HCEC 1CT (cell line): Measurements from ENCODE around the gene ARHGAP20.
"Not testable (repeated sequence)": the region's sequence is repeated elsewhere in the genome, so short reads cannot be mapped to it uniquely, and the experiment has no call there.

ENCODE experiments used
- DNase-seq: peaks from one replicate; pipeline ENCODE4 v3.0.0-alpha.2; 2017

ARHGAP20 gene

DNA sequence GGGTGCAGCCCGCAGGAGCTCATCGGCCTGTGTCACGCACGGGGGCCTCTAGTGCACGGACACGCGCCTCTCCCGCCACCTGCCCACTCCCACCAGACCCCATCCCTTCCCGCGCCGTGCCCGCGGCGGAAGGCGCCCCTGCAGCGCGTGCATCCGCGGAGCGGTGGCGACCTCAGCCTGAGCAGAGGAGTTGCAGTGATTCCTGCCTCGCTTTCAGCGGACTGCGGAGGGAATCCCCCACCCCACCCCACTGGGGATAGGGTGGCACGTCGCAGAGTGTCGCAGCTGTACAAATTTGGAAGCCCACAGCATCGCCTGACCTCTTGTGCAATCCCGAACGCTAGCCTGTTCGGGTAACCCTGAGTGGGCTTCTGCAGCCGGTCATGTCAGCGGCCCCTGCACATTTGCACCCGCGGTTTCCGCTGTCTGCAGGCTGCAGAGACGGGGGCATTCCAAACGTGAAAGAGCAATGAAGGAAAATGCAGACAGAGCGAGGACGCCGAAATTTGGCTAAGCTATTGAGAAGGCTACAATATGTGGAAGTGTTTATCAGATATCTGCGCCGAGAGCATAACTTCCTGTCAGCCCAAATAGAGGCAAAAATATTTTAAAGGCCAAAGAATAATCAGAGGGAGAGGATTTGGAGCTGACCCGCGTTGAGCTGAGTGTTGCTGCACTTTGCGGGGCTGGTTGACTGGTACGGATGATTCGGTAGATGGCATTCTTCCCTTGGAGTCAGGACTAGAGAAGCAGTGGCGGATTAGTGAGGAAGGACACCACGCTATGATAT is 617 bp upstream of the ARHGAP20 start:
- peak; percentile 59 for DNase-seq

DNA sequence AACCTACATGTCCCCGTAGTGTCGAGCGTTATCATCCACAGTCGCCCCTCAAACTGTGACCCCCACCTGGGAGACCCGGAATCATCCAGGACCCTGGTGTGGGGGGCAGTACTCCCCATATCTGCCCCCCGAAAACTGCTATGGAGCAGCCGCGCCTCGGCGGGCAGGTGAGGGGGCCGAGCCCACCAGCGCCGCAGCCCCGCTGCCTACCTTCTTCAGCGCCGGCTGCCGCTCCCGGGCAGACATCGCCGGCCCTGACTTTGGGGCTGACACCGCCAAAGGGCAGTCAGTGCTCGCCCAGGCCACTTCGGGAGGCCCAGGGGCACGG is 825 bp downstream of the ARHGAP20 start:
- no peak for DNase-seq

DNA sequence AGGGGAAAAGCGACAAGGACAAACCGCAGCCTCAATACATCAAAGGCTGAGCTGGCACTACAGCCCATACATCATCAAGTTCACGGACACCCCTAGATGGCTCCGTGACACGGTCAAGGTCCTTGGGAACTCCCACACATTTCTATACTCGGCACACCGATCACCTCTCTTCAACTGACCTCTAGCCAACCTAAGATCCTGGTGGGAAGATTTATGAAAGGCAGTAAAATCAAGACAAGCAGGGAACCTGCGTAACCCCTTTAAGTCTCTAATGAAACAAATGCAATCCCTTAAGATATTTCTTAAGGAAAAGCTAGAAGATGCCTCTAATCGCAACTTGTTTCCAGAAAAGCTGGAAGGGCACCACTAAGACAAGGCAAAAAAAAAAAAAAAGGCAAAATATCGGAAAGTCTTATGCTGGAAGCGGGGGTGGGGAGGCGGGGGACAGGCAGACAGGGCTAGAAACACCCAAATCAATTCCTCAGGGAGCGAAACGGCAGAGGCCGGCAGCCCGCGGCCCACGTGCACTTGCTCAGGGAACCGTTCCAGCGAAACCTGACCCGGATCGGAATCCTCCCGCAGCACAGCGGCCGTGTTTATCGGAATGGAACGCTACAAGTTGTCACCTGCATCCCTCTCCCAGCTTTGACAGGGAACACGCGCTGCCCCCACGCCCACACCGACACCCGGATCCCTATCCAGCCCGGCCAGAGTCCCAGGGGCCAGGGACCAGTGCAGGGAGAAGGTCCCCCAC is 1.4 kb downstream of the ARHGAP20 start:
- peak; percentile 47 for DNase-seq

DNA sequence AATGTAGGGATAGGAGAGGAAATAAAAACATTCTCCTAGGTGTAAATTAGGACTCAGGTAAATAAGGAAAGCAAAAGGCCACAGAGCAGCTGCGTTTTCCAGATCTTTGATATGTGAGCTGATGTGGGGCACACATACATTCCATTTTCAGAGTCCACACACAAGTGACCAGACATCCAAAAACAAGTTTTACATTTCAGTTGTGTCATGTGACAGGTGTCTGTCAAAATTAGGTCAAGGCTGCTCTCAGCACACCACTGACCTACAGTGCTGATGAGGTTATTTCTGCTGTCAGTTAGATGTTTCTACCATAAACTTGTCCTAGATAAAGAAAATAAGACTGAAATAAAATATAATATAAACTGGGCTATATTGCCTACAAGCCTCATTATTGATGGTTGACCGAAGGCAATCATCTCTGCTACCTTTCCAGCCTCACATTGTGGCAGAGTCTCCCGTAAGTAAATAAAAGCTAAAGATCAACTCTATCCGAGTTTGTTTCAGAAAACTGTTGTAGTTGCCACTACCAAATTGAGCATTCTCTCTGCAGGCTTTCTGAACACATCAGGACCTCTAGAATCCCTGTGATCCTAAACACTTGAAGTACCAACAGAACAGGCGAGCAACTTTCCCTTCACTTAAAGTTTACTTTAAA is 7.9 kb downstream of the ARHGAP20 start:
- no peak for DNase-seq

DNA sequence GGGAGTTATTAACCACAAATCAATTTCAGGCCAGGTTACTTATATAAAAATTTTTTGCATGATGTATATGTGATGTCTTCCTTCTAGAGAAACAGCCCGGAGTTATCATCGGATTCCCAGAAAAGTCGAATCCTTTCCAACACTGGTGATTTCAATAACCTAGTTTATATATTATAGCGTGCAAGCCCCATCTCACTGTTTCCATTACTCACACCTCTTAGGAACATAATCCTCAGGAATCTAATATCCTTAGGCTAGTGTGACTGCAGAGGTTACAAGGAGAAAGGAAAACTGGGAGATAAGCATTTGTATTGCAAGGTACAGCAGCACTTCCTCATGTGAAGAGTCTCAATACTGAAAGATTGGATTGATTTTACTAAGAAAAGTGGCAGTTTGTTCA is 20.3 kb downstream of the ARHGAP20 start:
- no peak for DNase-seq

DNA sequence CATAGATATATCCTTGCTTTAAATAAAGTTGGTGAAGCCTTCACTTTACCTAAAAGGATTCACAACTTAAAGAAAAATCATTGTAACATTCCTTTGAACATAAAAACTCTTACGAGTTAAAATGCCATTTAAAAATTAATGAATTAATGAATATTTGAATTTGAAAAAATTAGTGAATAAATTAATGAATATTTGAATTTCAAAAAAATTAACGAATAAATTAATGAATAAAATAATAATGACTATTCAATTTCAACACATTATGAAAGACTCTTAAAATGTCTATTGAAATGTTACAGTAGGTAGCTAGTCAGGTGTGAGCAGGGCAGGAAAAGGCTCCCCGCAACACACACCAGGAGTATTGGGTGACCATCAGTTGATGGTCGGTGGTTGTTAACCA is 22.9 kb downstream of the ARHGAP20 start:
- DNase-seq = no peak

DNA sequence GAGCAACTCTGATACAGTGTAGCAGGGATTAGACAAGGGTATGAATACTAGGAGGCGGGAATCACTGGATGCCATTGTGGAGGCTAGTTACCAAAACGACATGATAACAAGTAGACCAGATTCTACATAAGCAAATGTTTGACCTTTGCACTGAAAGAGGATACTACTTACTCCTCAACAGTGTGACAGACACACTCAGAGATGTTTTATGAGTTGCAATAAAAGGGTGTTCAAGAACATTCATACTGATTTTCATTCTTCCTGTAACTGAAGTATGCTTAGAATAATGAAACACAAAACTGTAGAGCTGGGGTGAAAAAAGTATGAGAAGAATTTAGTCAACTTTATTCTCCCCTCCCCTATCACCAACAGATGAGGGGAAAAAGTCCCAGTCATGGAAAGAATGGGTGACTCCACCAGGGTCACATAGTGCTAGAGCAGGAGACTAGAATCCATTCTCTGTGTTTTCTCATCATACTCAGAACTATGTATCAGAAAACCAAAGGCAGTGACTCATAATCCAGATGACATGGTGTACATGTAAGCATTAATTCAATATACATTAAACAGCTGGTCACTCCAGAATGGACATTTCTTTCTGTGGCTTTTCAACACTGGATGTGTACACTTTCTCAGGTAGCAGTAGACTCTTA is 32.8 kb downstream of the ARHGAP20 start:
- peak; percentile 88 for DNase-seq

DNA sequence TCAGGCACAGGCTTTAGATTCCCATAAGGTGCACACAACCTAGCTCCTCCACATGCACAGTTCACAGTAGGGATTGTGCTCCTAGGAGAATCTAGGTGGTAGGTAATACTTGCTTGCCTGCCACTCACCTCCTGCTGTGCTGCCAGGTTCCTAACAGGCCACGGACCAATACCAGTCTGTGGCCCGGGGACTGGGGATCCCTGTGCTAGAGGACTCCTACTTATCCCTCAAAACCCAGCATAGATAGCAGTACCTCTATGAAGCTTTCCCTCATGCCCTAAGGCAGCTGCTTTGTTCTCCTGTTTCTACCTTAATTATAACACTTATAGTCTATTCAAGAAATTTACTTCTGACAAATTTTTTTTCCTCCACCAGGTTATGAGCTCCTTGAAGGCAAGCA is 36.7 kb downstream of the ARHGAP20 start:
- no peak for DNase-seq

DNA sequence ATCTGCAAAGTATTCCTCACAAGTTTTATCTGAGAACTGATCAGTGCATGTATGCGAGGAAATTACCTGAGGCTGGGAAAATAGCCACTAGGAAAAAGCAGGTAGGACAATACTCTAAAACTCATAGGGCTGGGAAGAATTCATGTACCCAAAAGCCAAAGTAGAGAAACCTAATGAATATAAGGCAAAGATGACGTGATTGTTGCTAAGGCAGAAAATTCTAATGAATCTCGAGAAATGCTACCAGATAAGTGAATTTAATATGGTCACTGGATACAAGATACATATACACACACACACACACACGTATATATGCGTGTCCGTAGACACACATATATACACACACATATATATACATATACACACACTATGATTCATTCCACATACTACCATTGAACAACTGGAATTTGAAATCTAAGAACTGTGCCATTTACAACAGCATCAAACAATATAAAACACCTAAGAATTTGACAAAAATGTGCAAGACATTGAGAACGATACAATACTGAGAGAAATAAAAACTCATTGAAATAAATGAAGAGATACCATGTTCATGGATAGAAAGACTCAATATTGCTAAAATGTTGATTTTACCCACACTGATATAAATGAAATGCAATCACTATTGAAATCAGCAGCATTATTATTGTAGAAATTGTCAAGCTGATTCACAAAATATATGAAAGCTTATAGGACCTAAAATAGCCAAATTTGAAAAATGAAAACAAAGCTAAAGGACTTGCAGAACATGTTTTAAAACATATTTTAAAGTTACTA is 46.4 kb downstream of the ARHGAP20 start:
- no peak for DNase-seq

DNA sequence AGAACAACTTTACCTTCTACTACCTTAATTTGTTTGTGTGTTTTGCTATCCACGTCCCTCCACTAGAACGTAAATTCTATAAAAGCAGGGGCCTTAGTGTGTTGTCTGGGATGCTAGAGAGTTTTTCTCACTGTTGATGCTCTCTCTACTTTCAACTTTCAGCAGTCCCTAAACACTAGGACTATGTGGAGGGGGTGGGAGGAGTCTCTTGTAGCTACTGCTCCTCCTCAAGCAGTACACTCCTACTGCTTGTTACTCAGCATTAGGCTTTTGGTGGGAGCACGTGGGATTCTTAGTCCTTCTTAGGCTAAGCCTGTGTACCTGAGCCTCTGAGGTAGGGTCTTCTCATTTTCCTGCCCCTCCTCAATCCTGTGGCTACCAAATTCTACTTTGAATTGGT is 56.3 kb downstream of the ARHGAP20 start:
- no peak for DNase-seq

DNA sequence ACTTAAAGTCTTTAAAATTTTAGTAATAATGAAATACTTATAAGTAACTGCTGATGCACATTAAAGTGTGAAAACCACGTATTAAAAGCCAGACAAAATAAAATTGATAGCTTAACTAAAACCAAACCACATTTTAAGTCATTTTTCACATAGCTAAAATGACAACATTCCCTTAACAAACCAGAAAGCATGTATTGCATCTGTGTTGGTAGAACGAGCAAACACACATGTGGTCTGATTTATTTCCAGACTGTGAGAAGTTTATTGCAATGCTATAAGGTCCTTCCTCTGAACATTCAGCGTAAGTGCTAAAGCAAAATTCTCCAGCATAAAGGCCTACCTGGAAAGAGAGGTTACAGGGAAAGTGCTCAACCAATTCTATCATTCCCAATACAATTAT is 57.8 kb downstream of the ARHGAP20 start:
- no peak for DNase-seq

DNA sequence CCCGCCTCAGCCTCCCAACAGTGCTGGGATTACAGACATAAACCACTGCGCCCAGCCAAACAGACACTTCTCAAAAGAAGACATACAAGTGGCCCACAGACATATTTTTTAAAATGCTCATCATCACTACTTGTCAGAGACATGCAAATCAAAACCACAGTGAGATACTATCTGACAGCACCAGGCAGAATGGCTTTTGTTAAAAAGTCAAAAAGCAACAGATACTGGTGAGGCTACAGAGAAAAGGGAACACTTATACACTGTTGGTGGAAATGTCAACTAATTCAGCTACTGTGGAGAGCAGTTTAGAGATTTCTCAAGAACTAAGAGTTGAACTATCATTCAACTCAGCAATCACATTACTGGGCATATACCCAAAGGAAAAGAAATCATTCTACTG is 67.0 kb downstream of the ARHGAP20 start:
- no peak for DNase-seq

DNA sequence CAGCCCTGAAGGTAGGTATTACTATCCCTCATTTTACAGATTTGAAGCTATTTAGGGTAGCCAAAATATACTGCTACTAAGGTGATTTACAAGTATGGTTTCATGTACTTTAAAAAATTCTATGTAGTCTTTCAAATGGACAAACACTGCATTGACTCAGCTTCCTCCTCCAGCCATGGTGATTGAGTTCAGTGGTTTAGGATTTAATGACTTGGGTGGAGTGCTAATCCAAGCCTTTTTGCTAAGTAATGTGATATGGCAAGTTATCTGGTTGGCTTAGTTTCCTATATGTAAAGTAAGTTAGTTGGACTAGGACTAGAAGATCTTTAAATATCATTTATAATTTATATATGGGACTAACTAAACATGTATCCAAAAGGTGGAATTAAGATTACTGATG is 77.9 kb downstream of the ARHGAP20 start:
- DNase-seq = no peak

DNA sequence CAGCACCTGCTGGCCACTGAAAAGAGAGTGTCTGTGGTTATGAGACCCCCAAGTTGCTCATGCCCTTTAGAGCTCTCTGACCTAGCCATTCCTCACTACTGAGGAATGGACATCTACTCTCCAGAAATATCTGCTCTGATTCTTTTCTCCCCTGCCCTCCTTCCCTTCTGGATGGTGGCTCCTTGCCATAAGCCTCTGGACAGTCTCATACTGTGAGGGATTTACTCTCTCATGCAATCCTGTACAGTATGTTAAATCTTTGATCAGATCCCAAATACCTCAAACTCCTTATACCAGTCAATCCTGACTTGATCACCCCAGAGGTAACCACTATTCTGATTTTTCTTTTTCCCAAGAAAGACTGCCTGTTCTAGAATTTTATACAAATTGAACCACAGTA is 80.7 kb downstream of the ARHGAP20 start:
- no peak for DNase-seq

DNA sequence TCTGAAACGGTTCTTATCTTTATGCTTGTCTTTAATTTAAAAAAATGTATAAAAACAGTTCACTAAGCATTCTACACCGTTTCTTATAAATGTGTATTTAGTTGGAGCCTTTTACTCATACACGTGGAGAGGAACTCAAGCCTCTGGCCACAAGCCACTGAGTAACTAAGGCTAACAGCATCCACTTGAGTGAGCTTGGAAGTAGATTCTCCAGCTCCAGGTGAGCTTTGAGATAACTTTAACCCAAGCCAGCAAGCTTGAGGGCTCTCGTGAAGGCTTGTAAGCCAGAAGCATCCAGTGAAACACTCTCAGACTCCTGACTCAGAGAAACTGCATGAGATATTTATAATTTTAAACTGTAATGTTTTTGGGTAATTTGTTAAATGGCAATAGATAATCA is 82.6 kb downstream of the ARHGAP20 start:
- DNase-seq = no peak

DNA sequence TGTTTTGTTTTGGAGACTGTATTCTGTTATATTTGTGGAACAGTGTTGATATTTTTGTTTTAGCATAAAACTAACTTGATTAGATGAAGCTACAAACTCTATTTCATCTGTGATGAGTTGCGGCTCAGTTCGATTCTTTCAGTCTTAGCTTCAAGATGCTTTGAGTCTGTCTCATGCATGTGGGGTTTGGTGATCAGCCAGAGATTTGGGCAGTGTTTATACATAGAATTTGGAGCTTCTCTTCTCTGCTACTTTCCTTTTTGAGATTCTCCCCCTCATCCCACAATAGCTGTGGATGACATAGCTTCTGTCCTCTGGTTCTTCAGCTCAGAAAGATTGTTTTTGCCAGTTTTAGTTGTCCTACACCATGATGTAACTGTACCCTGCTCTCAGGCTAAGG is 90.4 kb downstream of the ARHGAP20 start:
- DNase-seq = peak; percentile 10

DNA sequence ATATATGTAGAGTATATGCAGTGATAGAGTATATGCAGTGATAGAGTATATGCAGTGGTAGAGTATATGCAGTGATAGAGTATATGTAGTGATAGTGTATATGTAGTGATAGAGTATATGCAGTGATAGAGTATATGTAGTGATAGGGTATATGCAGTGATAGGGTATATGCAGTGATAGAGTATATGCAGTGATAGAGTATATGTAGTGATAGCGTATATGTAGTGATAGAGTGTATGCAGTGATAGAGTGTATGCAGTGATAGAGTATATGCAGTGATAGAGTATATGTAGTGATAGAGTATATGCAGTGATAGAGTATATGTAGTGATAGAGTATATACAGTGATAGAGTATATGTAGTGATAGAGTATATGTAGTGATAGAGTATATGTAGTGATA is 92.9 kb downstream of the ARHGAP20 start:
- not testable (repeated sequence) for DNase-seq

DNA sequence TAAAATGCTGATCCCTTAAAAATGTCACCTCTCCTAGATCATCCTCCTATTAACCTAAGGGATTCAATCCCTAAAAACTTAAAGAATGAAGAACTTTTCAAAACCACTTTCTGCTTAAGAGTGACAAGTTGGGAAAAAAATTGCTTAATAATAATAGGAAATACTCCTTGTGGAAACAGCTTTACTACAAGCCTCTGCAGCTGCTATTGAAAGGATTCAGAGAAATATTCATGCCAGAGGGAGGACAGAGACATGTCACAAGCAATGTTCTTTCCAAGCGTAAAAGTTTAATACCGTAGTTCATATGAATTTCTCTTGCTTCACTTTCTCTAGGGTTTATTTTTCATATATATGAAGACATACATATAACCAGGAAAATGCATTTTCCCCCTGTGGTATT is 98.2 kb downstream of the ARHGAP20 start:
- no peak for DNase-seq

DNA sequence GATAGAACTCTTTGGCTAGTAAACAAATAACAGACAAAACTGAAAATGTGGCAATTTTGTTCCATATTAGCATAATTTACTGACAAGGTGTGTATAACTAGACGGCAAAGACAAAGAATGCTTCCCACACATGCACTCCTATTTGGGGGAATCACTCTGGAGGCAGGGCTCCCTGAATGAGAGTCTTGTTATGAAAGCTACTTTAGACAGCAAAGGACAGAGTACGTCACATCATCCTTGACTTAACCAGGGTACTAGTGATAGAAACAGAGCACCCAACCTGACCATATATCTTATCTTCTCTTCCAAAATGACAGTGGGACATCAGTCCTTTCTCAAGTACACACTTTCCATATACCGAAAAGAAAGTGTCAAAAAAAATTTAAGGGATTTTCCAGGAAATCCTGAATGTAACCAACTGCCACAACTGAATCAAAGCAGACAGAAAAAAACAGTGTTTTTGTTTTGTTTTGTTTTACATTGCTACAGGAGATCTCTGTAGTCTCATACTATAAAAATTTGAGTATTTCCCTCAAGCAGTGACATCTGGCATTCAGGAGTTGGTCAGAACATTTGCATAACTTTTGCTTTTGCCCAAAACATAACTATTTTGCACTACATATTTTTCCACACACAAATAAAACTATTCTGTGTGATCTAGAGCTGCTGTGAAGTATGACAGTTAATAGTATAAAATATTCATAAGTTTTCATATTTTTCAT is 98.9 kb downstream of the ARHGAP20 start:
- DNase-seq = peak; percentile 13

DNA sequence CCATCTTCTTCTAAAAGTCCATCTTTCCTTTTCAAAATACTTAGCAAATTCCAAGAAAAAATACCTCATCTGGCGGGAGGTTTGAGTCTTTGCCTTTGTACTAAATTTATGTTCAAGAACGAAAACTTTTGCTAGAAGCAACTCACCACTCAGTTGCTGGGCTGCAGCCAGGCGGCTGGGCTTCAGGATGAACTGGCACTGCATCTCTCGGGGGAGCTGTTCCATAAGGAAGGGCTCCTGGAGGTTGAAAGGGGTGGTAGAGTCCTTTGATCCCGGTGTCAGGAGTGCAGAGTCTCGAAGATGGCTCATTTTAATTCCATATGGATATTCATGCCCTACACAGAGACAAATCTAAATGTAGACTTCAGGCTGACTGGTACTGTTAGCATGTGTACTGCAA is 105.8 kb downstream of the ARHGAP20 start:
- no peak for DNase-seq

DNA sequence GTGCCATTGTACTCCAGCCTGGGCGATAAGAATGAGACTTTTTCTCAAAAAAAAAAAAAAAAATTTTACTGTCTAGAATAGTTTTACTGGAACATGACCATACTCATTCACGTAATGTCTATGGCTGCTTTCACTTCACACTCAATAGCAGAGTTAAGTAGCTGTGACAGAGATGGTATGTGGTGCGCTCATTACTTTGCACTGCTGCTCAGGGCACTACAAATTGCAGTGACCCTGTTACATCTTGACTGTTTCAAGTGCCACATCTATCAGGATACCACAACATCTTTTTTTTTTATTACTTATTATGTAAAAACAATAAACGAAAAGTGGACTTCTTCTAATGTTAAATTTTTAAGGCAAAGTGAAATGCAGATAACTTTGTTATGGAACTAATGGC is 110.3 kb downstream of the ARHGAP20 start:
- no peak for DNase-seq

DNA sequence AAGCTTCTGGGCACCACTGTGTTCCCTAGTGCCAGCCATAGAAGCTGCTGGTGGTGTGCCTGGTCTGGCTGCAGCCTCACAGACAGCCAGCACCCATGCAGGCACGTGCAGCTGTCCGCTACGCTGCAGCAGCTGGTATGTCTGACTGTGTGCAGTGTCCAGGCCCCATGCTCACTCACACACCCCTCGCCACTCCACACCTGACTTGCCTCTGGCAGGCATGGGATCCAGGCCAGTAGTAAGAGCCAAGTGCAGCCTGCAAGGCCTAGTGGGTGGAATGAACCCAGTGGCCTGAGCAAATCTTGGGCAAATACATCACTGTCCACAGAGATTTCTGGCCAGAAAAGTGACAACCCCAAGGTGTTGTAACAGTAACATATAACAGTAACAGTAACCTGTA is 111.9 kb downstream of the ARHGAP20 start:
- no peak for DNase-seq
